HTERT RPE-1 (cell line): Measurements from ENCODE around the gene TFDP1.
"Not testable (repeated sequence)": the region's sequence is repeated elsewhere in the genome, so short reads cannot be mapped to it uniquely, and the experiment has no call there.

Experiments used
- in situ Hi-C: fragments of 300-500 bp; cut with MboI; formaldehyde crosslinking; loops from 4 replicates; pipeline ENCODE4 v1.14.3; 2020; ENCODE audit warnings: low sequenced_read_pairs

TFDP1 gene

GRCh38 chr13:113548778-113549621 lies 35.6 kb upstream of the TFDP1 start:
- in situ Hi-C loops = no loop called here

- in situ Hi-C loops = no loop called here
Observed at GRCh38 chr13:113550453-113550852, 34.1 kb upstream of the TFDP1 start.

DNA sequence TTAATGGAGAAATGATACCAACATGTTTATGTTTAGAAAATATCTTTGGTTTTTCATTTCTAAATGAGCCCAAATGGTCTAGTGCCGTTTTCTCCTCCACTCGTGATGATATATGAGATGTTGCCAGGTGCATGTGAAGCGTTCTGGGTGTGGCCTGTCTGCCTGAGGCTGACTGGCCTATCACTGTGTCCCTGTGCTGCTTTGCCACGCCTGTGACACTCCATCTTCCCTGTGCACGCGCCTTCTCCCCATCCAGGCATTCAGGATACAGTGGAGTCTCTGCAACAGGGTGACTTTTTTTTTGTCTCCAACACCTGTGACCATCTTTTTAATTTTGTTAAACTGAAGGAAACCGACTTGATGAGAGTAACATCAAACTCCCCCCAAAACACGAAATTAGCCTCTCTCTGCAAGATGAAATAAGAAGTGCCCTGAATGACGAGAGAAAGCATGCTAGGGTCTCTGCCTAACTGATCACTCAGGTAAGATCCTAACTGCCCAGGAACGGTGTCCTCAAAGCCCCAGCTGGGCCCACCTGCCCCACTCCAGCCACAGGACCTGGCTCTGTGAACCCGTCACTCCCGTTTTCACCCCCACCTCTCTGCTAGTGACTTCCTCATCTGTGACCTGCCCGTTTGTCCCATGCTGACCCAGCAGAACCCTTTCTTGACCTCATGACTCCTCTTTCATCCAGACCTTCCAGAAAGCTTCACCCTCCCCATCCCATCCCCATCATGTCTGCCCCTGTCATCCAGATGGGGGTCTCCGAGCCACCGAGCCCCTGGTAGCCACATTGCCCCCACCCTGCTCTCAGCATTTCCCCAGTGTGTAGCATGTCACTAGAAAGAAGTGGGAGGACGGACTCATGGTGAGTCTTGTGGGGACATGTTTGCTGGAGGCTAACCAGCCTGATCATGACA lies 33.2 kb upstream of the TFDP1 start:
- in situ Hi-C loops = no loop called here

DNA sequence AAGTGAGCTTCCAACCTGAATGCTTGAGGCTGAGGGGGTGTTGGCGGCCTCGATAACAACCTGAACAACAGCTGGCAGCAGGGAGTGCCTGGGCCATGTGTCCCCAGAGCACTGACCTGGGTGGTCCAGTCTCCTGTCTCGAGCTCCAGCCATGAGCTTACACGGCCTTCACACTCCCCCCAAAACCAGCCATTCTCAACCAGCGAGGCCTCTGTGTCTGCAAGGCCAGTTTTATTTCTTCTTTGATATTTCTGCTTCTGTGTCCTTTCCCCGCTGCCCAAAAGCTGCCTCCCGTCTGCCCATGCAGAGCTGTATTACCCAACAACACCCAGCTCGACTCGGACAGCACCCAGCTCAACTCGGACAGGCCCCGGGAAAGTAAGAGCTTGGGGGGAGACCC lies 32.5 kb upstream of the TFDP1 start:
- in situ Hi-C loops = no loop called here

- in situ Hi-C loops = no loop called here
Observed at GRCh38 chr13:113552786-113553434, 31.6 kb upstream of the TFDP1 start.

- in situ Hi-C loops = no loop called here
Observed at GRCh38 chr13:113553511-113554332, 30.8 kb upstream of the TFDP1 start.

GRCh38 chr13:113554333-113554700 lies 30.2 kb upstream of the TFDP1 start:
- in situ Hi-C loops = no loop called here

- in situ Hi-C loops = no loop called here
Observed at GRCh38 chr13:113555141-113555540, 29.4 kb upstream of the TFDP1 start.

DNA sequence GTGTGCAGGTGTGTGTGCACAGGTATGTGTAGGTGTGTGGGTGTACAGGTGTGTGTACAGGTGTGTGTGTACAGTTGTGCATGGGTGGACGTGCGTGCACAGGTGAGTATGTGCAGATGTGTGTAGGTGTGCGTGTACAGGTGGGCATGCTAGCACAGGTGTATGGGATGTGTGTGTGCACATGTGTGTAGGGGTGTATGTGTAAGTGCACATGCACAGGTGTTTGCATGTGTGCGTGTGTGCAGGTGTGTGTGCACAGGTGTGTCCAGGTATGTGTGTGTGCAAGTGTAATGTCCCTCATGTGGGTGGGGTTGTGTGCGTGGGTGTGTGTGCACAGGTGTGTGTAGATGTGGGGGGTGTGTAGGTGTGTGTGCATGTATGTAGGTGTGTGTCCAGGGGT lies 27.5 kb upstream of the TFDP1 start:
- in situ Hi-C loops = no loop called here

GRCh38 chr13:113558461-113558860 lies 26.1 kb upstream of the TFDP1 start:
- in situ Hi-C loops = no loop called here

DNA sequence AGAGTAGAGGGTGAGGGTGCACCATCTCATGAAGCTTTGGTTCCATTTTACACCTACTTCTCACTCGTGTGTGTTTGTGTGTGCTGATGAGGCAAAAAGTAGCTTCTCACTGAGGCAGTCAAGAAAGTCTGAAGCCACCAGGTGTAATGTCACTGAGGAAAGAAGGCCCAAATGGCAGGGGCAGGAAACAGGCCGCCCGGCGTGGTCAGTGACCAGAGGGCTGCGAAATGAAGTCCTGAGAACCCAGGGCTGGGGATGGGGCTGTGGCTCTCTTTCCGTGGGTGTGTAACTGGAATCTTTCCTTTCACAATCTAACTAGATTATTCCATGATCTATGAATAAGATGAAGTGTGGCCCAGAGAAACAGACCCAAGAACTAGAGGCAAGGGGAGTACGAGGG lies 25.5 kb upstream of the TFDP1 start:
- in situ Hi-C loops = no loop called here

DNA sequence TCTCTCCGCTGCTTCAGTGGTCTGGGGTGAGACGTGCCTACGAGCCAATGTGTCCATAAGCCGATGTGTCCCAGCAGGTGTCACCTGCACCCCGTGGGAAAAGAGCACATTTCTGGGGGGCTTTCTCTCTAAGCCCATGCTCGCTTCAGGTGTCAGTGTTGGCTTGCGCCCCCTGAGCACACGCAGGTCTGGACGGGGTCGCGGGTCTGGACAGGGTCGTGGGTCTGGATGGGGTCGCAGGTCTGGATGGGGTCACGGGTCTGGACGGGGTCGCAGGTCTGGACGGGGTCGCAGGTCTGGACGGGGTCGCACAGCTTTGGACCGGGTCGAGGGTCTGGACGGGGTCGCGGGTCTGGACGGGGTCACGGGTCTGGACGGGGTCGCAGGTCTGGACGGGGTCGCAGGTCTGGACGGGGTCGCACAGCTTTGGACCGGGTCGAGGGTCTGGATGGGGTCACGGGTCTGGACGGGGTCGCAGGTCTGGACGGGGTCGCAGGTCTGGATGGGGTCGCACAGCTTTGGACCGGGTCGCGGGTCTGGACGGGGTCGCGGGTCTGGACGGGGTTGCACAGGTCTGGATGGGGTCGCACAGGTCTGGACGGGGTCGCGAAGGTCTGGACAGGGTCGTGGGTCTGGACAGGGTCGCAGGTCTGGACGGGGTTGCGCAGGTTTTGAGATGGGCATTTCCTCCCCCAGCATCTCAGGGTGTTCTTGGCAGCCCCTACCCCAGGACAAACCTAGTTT lies 24.5 kb upstream of the TFDP1 start:
- in situ Hi-C loops = no loop called here

GRCh38 chr13:113560645-113561416 lies 23.7 kb upstream of the TFDP1 start:
- in situ Hi-C loops = no loop called here

DNA sequence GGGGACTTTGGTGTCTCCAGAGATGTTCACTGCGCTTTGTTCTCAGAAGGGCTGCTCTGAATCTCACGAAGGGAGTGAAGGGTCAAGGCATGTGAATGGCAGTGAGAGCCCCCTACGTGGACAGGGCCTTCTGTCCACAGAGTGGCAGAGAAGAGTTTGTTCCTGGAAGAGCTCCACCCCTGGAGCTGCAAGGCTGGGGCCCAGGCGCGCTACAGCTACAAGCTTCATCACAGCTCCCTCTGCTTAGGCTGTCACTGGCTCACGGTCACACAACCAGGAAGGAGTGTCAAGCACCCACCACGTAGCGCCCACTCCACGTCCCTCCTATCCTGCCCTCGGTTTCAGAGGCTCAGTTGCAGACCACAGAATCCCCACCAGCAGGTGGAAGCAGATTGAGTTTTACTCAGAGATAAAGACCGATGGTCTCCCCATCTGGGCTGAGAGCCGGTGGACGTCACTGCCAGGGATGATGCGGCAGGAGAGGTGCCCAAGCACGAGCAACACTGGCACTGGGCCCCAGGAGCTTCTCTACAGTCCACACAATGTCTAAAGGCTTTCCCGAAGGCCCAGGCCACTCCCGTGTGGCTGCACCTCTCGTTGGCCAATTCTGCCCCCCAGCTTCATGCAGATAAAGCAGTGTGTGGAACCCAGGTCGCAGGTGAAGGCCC lies 23.0 kb upstream of the TFDP1 start:
- in situ Hi-C loops = no loop called here

GRCh38 chr13:113562085-113562749 lies 22.3 kb upstream of the TFDP1 start:
- in situ Hi-C loops = no loop called here

DNA sequence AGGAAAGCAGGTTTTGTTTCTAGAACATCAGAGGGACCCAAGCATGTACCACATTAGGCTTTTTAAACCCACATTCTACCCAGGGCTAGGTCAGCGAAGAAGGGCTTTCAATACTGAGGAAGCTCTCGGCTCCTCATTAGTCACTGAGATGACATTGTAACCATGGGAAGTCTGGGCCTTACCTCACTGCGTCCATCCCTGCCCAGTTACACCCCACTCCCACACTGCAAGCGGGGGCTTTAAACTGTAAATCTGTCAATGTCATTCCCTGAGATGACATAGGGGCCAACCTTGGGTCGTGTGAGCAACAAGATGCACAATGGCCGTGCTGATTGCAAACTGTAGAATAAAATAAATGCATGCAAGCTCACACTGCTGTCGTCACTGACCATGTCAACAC lies 21.7 kb upstream of the TFDP1 start:
- in situ Hi-C loops = no loop called here

DNA sequence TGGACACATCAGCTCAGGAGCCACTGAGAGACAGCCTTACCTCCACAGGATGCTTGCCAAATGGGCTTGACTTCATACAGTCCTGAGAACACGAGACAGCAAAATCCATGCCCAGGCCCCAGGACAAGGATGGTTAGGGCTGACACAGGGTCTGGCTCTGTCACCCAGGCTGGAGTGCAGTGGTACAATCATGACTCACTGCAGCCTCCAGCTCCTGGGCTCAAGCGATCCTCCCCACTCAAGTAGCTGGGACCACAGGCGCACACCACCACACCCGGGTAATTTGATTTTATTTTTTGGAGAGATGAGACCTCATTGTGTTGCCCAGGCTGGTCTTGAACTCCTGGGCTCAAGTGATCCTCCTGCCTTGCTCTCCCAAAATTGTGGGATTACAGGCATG lies 21.0 kb upstream of the TFDP1 start:
- in situ Hi-C loops = not testable (repeated sequence)
